Stomach (tissue), 9 donors: ENCODE results near the gene HPS1. TPM values are rescaled to one million over a fixed set of nuclear protein-coding genes. Genes with fewer than 3 reads are reported as not detected.

Experiments used
- DNase-seq, 2 donors: peaks; one replicate each; pipeline versions ENCODE4 v3.0.0 to v3.0.0-alpha.2; 2013 to 2019
- H3K27ac ChIP-seq, 5 donors: fragments of 200-600 bp in 4 of 5; sonication (generic) in 4 of 5; one replicate each; pipeline ENCODE4 v1.5.1; 2013 to 2019; ENCODE audit warnings: mild to moderate bottlenecking in 1 of 5, moderate library complexity in 1 of 5
- H3K27me3 ChIP-seq, 3 donors: fragments of 200-600 bp; sonication (generic); one replicate each; pipeline ENCODE4 v1.5.1; 2017 to 2019; ENCODE audit warnings: mixed run types in 1 of 3
- H3K36me3 ChIP-seq, 4 donors: fragments of 200-600 bp; sonication (generic); 1 replicate in 3 of 4; 2 replicates in 1 of 4; pipeline ENCODE4 v1.5.1; 2016 to 2019
- H3K4me1 ChIP-seq, 4 donors: fragments of 200-600 bp; sonication (generic); one replicate each; pipeline ENCODE4 v1.5.1; 2016 to 2019
- H3K4me3 ChIP-seq, 4 donors: fragments of 200-600 bp; sonication (generic) in 3 of 4; one replicate each; pipeline ENCODE4 v1.5.1; 2016 to 2019; ENCODE audit warnings: mild to moderate bottlenecking in 1 of 4
- H3K9me3 ChIP-seq, 4 donors: fragments of 200-600 bp; sonication (generic); one replicate each; pipeline ENCODE4 v1.5.1; 2016 to 2019
- CTCF ChIP-seq, 7 experiments: fragments of 450-650 bp in 4 of 7; fragments of 200-600 bp in 3 of 7; sonication (generic) in 3 of 7; IDR thresholded peaks; one replicate each; pipeline ENCODE4 v1.5.1; 2016 to 2019; ENCODE audit warnings: antibody characterized with exemption in 7 of 7, control low read depth in 2 of 7, mild to moderate bottlenecking in 1 of 7
- EP300 ChIP-seq: sonication (generic); formaldehyde crosslinking; IDR thresholded peaks from one replicate; pipeline ENCODE4 v1.6.1; 2017; ENCODE audit warnings: antibody characterized with exemption
- POLR2A ChIP-seq, 4 donors: fragments of 450-650 bp; IDR thresholded peaks; one replicate each; pipeline ENCODE4 v1.6.1; 2016; ENCODE audit warnings: antibody characterized with exemption in 4 of 4, control low read depth in 2 of 4, mild to moderate bottlenecking in 1 of 4, moderate library complexity in 1 of 4
- POLR2AphosphoS5 ChIP-seq, 3 donors: sonication (generic); formaldehyde crosslinking; IDR thresholded peaks; one replicate each; pipeline ENCODE4 v1.6.1; 2016; ENCODE audit warnings: antibody characterized with exemption in 3 of 3
- WGBS, 5 donors: extraction: QIAGEN DNeasy Blood & Tissue Kit in 3 of 5; methylation state at CpG; one replicate each; pipeline versions ENCODE4 v1.1.5 to v1.1.7; 2013 to 2018; 5-methylcytosine and 5-hydroxymethylcytosine counted together
- intact Hi-C: fragments of 100-400 bp; cut with DNase I; formaldehyde crosslinking; loops from one replicate; pipeline ENCODE4 v1.15.1; 2023; ENCODE audit warnings: low total_unique reads
- polyA plus RNA-seq, 3 donors: library from polyadenylated mRNA; stranded (reverse); fragments of 200-250 nt; gene quantifications; one replicate each; pipeline ENCODE4 v1.2.3, GENCODE V29; 2013
- total RNA-seq, 5 donors: library from RNA; depleted of rRNA; stranded (reverse); fragments of >200 nt; gene quantifications; one replicate each; pipeline versions ENCODE4 v1.1.0 to v1.2.3, GENCODE V29; 2014 to 2016
- donor health status: healthy with polysubstance abuse.
- donor health status: Bipolar disorder and iron deficiency.
- donor health status: healthy.

The HPS1 gene
- total and polyA plus RNA-seq, 8 donors, result 15.1 to 140 (median 49.1) TPM

DNA sequence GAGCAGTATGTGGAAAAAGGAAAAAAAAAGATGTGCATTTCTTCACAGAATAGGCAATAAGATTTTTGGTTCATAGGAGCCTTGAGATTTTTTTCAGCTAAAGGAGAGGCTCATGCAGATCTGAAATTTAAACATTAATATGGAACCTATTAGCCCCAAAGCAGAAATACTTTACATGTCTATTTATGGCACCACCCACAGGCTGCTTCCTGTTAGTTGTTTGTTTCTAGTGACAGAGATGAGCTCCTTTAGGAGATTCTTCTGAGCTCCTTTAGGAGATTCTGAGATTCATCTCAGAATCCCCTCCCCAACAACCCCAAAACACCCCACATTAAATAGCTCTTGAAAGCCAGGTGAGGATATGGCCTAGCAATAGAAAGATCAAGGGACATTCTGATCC is 27.9 kb upstream of the HPS1 start:
- TF ChIP-seq CTCF (IDR thresholded peaks at IDR 0.05) (no peak), POLR2AphosphoS5 (IDR thresholded peaks at IDR 0.05) (no peak), POLR2A (IDR thresholded peaks at IDR 0.05) (no peak), EP300 (no peak)
- H3K27ac ChIP-seq, result no peak overlapping the region

GRCh38 chr10:98472196-98472595 is 25.5 kb upstream of the HPS1 start:
- TF ChIP-seq POLR2A (IDR thresholded peaks at IDR 0.05), result no peak
- TF ChIP-seq POLR2AphosphoS5 (IDR thresholded peaks at IDR 0.05), result no peak
- TF ChIP-seq CTCF (IDR thresholded peaks at IDR 0.05), result no peak
- TF ChIP-seq EP300, result no peak
- DNase-seq, result no peak
- Histone ChIP-seq H3K36me3 (no peaks in the 10 kb centered on the region), H3K4me3 (no peak overlapping the region), H3K27me3 (peaks cover 0 to 4% (median 0%) of the 10 kb centered on the region in 3 donors), H3K4me1 (peaks cover 5 to 11% (median 7%) of the 10 kb centered on the region in 4 donors), H3K9me3 (no peaks in the 10 kb centered on the region), H3K27ac (no peak overlapping the region)
- intact Hi-C loops, result loop anchor here (10.0 kb wide), 1 partner anchor 193 kb away; no protein-coding TSS in a partner anchor
- WGBS, 5 donors, result 50 to 69% (median 60%) methylated on average over 4 of the region's 4 CpGs

More for the DNA sequence above, 27.9 kb upstream of the HPS1 start:
- no peaks in the 10 kb centered on the region for H3K4me1 ChIP-seq
- intact Hi-C loops, result loop anchor here (10.0 kb wide), 1 partner anchor 190 kb away; no protein-coding TSS in a partner anchor
- H3K4me3 ChIP-seq, result no peak overlapping the region
- H3K36me3 ChIP-seq, result no peaks in the 10 kb centered on the region
- no peak for DNase-seq
- no peaks in the 10 kb centered on the region for H3K27me3 ChIP-seq
- no peaks in the 10 kb centered on the region for H3K9me3 ChIP-seq

DNA sequence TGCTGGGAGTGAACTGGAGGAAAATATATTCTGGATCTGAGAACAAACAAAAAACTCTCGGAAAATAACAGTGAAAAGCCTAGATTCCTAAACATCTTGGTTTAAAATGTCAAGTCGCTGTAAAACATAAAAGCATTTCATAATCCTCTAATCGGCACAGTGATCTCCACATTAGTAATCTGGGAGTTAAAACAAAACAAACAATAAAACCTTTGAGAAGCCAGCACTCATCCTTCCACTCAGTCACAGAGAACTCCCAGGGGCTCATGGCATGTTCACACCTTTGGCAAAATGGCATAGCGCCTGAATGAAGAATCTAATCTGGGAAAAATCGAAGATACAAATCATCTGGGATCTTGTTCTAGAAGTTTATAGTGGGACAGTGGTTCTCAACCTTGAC is 24.1 kb upstream of the HPS1 start:
- Histone ChIP-seq H3K36me3 (no peaks in the 10 kb centered on the region), H3K27ac (no peak overlapping the region), H3K9me3 (no peaks in the 10 kb centered on the region), H3K27me3 (peaks cover 0 to 4% (median 0%) of the 10 kb centered on the region in 3 donors), H3K4me1 (peaks cover 5 to 16% (median 7%) of the 10 kb centered on the region in 4 donors), H3K4me3 (no peak overlapping the region)
- DNase-seq, result no peak
- WGBS, 5 donors, result 79 to 81% (median 80%) methylated on average over 5 of the region's 5 CpGs
- intact Hi-C loops, result loop anchor here (10.0 kb wide), 1 partner anchor 194 kb away; no protein-coding TSS in a partner anchor
- TF ChIP-seq POLR2A (IDR thresholded peaks at IDR 0.05) (no peak), EP300 (no peak), POLR2AphosphoS5 (IDR thresholded peaks at IDR 0.05) (no peak), CTCF (IDR thresholded peaks at IDR 0.05) (no peak)

DNA sequence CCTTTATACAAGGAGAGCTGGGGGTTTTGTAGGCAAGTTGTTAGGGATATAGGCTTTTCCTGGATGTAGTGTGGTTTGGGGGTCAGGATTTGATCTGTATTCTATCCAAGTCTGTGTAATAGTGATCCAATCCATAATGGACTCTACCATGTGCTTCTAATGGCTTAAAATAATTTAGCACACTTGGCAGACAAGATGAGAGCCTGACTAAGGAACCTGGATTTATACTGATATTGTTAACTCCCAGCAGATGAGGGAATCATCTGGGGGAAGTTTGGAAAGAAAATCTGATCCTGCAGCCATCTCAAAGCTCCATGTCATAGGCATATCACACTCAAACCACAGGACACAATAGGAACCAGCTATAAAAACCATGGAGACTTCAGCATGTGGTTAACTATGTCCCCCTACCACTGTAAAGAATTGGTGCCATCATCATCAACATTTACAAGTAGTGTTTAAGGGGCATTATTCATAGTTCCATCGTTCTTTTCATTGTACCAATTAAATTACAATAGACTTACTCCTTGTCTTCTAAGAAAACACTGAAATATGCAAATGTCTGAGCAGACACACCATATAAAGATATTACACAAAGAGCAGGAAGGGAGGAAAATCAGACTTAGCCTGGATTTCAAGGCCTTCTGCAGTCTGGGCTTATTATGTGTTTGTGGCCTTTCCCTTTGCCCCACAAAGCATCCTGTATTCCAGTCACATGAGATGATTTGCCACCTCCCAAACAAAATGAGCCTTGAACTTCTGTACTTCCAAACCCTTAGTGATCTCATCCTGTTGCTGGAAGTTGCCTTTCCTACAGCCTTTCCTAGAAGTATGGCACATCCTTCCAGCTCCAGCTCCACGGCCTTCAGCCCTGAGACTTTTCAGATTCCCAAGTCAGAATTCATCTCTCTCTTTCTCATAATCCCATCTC is 22.5 kb upstream of the HPS1 start:
- TF ChIP-seq CTCF (IDR thresholded peaks at IDR 0.05), result no peak
- TF ChIP-seq POLR2A (IDR thresholded peaks at IDR 0.05), result no peak
- no peak for TF ChIP-seq POLR2AphosphoS5 (IDR thresholded peaks at IDR 0.05)
- no peak for TF ChIP-seq EP300
- Histone ChIP-seq H3K4me3 (no peak overlapping the region), H3K9me3 (no peaks in the 10 kb centered on the region), H3K4me1 (peaks cover 5 to 16% (median 7%) of the 10 kb centered on the region in 4 donors), H3K27me3 (peaks cover 0 to 4% (median 0%) of the 10 kb centered on the region in 3 donors), H3K27ac (no peak overlapping the region), H3K36me3 (no peaks in the 10 kb centered on the region)
- intact Hi-C loops, result loop anchor here (5.0 to 10.0 kb wide), 2 partner anchors 706 to 778 kb away; no protein-coding TSS in a partner anchor
- DNase-seq, result no peak
- WGBS, 5 donors, result 79 to 92% (median 85%) methylated on average over 2 of the region's 2 CpGs
